Activated naive CD8-positive, alpha-beta T cell treated with anti-CD3 and anti-CD28 coated beads, Interleukin-2, amount 50 U/mL, for 24 hours (primary cell): ENCODE data around the gene AMPD3.

Experiments
- ATAC-seq: fragments of 150-1000 bp; cut with Tn5 transposase; one replicate; pipeline ENCODE4 v1.10.0; 2021
- DNase-seq: peaks from one replicate; pipeline ENCODE4 v3.0.0; 2021
- H3K27ac Mint-ChIP-seq: one replicate; pipeline ENCODE4 v1.8.0; 2021; ENCODE audit warnings: mild to moderate bottlenecking, mixed read lengths
- H3K27me3 Mint-ChIP-seq: one replicate; pipeline ENCODE4 v1.8.0; 2021; ENCODE audit warnings: mixed read lengths
- H3K36me3 Mint-ChIP-seq: one replicate; pipeline ENCODE4 v1.8.0; 2021; ENCODE audit warnings: low read depth, mixed read lengths
- H3K4me1 Mint-ChIP-seq: one replicate; pipeline ENCODE4 v1.8.0; 2021; ENCODE audit warnings: mixed read lengths
- H3K4me3 Mint-ChIP-seq: one replicate; pipeline ENCODE4 v1.8.0; 2021; ENCODE audit warnings: mild to moderate bottlenecking, moderate library complexity, mixed read lengths
- H3K9me3 Mint-ChIP-seq: one replicate; pipeline ENCODE4 v1.8.0; 2021; ENCODE audit warnings: mixed read lengths

AMPD3 gene

GRCh38 chr11:10454878-10455631, at the start of gene AMPD3:
TSS of gene AMPD3 (plus strand) at chr11:10455264. CDS start at chr11:10461520, 6,256 bp downstream.
- Mint-ChIP-seq H3K27ac (peak within 1 kb of the TSS; percentile 97), H3K4me1 (peaks cover 85% of the 10 kb centered on the region), H3K27me3 (no peaks in the 10 kb centered on the region), H3K4me3 (peak within 1 kb of the TSS; percentile 91), H3K9me3 (no peaks in the 10 kb centered on the region), H3K36me3 (peaks cover 11% of the 10 kb centered on the region)
- ATAC-seq, result peak; percentile 56
- DNase-seq, result peak; percentile 51

- DNase-seq, result peak; percentile 47
- Mint-ChIP-seq H3K27ac (no peak overlapping the region), H3K27me3 (no peaks in the 10 kb centered on the region), H3K4me1 (peaks cover 10% of the 10 kb centered on the region), H3K36me3 (no peaks in the 10 kb centered on the region), H3K9me3 (no peaks in the 10 kb centered on the region), H3K4me3 (no peak overlapping the region)
- peak; percentile 94 for ATAC-seq
Observed at GRCh38 chr11:10405865-10406592, 49.0 kb upstream of the AMPD3 start.

GRCh38 chr11:10407055-10407454, 48.0 kb upstream of the AMPD3 start:
- peaks cover 10% of the 10 kb centered on the region for H3K4me1 Mint-ChIP-seq
- H3K9me3 Mint-ChIP-seq, result no peaks in the 10 kb centered on the region
- no peak for DNase-seq
- H3K4me3 Mint-ChIP-seq, result no peak overlapping the region
- H3K27me3 Mint-ChIP-seq, result no peaks in the 10 kb centered on the region
- H3K27ac Mint-ChIP-seq, result no peak overlapping the region
- H3K36me3 Mint-ChIP-seq, result no peaks in the 10 kb centered on the region
- no peak for ATAC-seq

- no peaks in the 10 kb centered on the region for H3K27me3 Mint-ChIP-seq
- no peak overlapping the region for H3K4me3 Mint-ChIP-seq
- H3K27ac Mint-ChIP-seq, result no peak overlapping the region
- DNase-seq (no peak), ATAC-seq (no peak)
- H3K9me3 Mint-ChIP-seq, result no peaks in the 10 kb centered on the region
- H3K36me3 Mint-ChIP-seq, result no peaks in the 10 kb centered on the region
- peaks cover 10% of the 10 kb centered on the region for H3K4me1 Mint-ChIP-seq
Observed at GRCh38 chr11:10407749-10408685, 47.0 kb upstream of the AMPD3 start.

GRCh38 chr11:10409207-10409661, 45.8 kb upstream of the AMPD3 start:
- H3K27me3 Mint-ChIP-seq, result no peaks in the 10 kb centered on the region
- no peak overlapping the region for H3K27ac Mint-ChIP-seq
- DNase-seq, result no peak
- no peaks in the 10 kb centered on the region for H3K36me3 Mint-ChIP-seq
- ATAC-seq, result no peak
- H3K4me3 Mint-ChIP-seq, result no peak overlapping the region
- H3K4me1 Mint-ChIP-seq, result peaks cover 18% of the 10 kb centered on the region
- H3K9me3 Mint-ChIP-seq, result no peaks in the 10 kb centered on the region

- ATAC-seq (no peak), DNase-seq (no peak)
- Mint-ChIP-seq H3K4me3 (no peak overlapping the region), H3K4me1 (peaks cover 29% of the 10 kb centered on the region), H3K27me3 (no peaks in the 10 kb centered on the region), H3K36me3 (no peaks in the 10 kb centered on the region), H3K9me3 (no peaks in the 10 kb centered on the region), H3K27ac (no peak overlapping the region)
Observed at GRCh38 chr11:10410106-10410843, 44.8 kb upstream of the AMPD3 start.

- Mint-ChIP-seq H3K4me3 (no peak overlapping the region), H3K27me3 (no peaks in the 10 kb centered on the region), H3K27ac (no peak overlapping the region), H3K4me1 (peaks cover 32% of the 10 kb centered on the region), H3K36me3 (no peaks in the 10 kb centered on the region), H3K9me3 (no peaks in the 10 kb centered on the region)
- ATAC-seq, result no peak
- no peak for DNase-seq
Observed at GRCh38 chr11:10410844-10411200, 44.2 kb upstream of the AMPD3 start.

GRCh38 chr11:10412266-10412665, 42.8 kb upstream of the AMPD3 start:
- Mint-ChIP-seq H3K27me3 (no peaks in the 10 kb centered on the region), H3K9me3 (no peaks in the 10 kb centered on the region), H3K36me3 (no peaks in the 10 kb centered on the region), H3K4me1 (peaks cover 30% of the 10 kb centered on the region), H3K27ac (no peak overlapping the region), H3K4me3 (no peak overlapping the region)
- no peak for ATAC-seq
- DNase-seq, result no peak

- Mint-ChIP-seq H3K4me3 (no peak overlapping the region), H3K36me3 (no peaks in the 10 kb centered on the region), H3K9me3 (no peaks in the 10 kb centered on the region), H3K27ac (no peak overlapping the region), H3K27me3 (no peaks in the 10 kb centered on the region), H3K4me1 (peaks cover 30% of the 10 kb centered on the region)
- peak; percentile 30 for DNase-seq
- ATAC-seq, result peak; percentile 83
Observed at GRCh38 chr11:10413268-10413667, 41.8 kb upstream of the AMPD3 start.

GRCh38 chr11:10414181-10414580, 40.9 kb upstream of the AMPD3 start:
- Mint-ChIP-seq H3K4me3 (no peak overlapping the region), H3K4me1 (peaks cover 27% of the 10 kb centered on the region), H3K36me3 (no peaks in the 10 kb centered on the region), H3K27ac (no peak overlapping the region), H3K27me3 (no peaks in the 10 kb centered on the region), H3K9me3 (no peaks in the 10 kb centered on the region)
- DNase-seq (no peak), ATAC-seq (no peak)

GRCh38 chr11:10414659-10415058, 40.4 kb upstream of the AMPD3 start:
- no peaks in the 10 kb centered on the region for H3K27me3 Mint-ChIP-seq
- H3K27ac Mint-ChIP-seq, result no peak overlapping the region

GRCh38 chr11:10415817-10416392, 39.2 kb upstream of the AMPD3 start:
- Mint-ChIP-seq H3K4me3 (no peak overlapping the region), H3K9me3 (no peaks in the 10 kb centered on the region), H3K36me3 (no peaks in the 10 kb centered on the region), H3K27me3 (no peaks in the 10 kb centered on the region), H3K27ac (no peak overlapping the region), H3K4me1 (peaks cover 22% of the 10 kb centered on the region)
- no peak for ATAC-seq
- DNase-seq, result no peak

More at GRCh38 chr11:10414659-10415058, 40.4 kb upstream of the AMPD3 start:
- H3K4me3 Mint-ChIP-seq, result no peak overlapping the region
- no peaks in the 10 kb centered on the region for H3K36me3 Mint-ChIP-seq
- peaks cover 22% of the 10 kb centered on the region for H3K4me1 Mint-ChIP-seq
- H3K9me3 Mint-ChIP-seq, result no peaks in the 10 kb centered on the region
- ATAC-seq (no peak), DNase-seq (no peak)

- no peak overlapping the region for H3K4me3 Mint-ChIP-seq
Observed at GRCh38 chr11:10418259-10418949, 36.7 kb upstream of the AMPD3 start.

More at GRCh38 chr11:10418259-10418949, 36.7 kb upstream of the AMPD3 start:
- no peak for ATAC-seq
- Mint-ChIP-seq H3K9me3 (peaks cover 5% of the 10 kb centered on the region), H3K27me3 (no peaks in the 10 kb centered on the region), H3K36me3 (no peaks in the 10 kb centered on the region), H3K27ac (no peak overlapping the region), H3K4me1 (peaks cover 21% of the 10 kb centered on the region)
- DNase-seq, result no peak
